GM19035 (cell line): Measurements from ENCODE around the gene ZNF492.
"Not testable (repeated sequence)": the region's sequence is repeated elsewhere in the genome, so short reads cannot be mapped to it uniquely, and the experiment has no call there.

Experiments used
- ATAC-seq: cut with Tn5 transposase; IDR thresholded peaks from one replicate; pipeline ENCODE4 v1.9.1; 2021; ENCODE audit not compliant: unreplicated experiment

ZNF492 gene

GRCh38 chr19:22633706-22634449, at the start of gene ZNF492:
Gene ZNF492, plus strand, starts transcription at chr19:22634324. Its CDS starts 19,076 bp downstream, at chr19:22653400.
- ATAC-seq, result not testable (repeated sequence)

GRCh38 chr19:22595422-22595821, 38.7 kb upstream of the ZNF492 start:
- ATAC-seq, result no peak

GRCh38 chr19:22595918-22596341, 38.2 kb upstream of the ZNF492 start:
- ATAC-seq, result no peak

- no peak for ATAC-seq
Measured at GRCh38 chr19:22600690-22601648, 33.2 kb upstream of the ZNF492 start.

- ATAC-seq, result no peak
Measured at GRCh38 chr19:22601906-22602630, 32.1 kb upstream of the ZNF492 start.

DNA sequence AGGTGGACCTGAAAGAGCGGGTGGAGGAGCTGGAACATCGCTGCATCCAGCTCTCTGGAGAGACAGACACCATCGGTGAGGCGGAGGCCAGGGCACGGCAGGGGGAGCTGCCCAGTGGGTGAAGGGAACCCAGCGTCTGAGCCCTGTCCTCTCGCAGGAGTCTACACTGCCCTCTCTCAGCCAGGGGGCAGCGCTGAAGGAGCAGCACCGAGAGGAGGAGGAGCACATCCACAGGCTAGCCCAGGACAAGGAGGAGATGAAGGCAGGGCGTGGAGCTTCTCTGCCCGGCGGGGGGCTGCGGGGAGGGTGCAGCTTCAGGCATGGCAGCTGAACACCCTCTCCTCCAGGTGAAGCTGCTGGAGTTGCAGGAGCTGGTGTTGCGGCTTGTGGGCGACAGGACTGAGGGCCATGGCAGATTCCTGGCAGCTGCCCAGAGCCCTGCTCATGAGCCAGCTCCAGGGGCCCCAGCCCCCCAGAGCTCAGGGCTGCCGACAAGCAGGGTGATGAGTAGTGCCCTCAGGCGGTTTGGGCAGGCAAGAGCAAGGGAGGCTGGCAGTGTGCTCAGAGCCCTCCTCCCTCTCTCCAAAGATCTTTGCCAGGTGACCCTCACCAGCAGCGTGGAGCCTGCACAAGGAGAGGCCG, 31.4 kb upstream of the ZNF492 start:
- ATAC-seq, result no peak

DNA sequence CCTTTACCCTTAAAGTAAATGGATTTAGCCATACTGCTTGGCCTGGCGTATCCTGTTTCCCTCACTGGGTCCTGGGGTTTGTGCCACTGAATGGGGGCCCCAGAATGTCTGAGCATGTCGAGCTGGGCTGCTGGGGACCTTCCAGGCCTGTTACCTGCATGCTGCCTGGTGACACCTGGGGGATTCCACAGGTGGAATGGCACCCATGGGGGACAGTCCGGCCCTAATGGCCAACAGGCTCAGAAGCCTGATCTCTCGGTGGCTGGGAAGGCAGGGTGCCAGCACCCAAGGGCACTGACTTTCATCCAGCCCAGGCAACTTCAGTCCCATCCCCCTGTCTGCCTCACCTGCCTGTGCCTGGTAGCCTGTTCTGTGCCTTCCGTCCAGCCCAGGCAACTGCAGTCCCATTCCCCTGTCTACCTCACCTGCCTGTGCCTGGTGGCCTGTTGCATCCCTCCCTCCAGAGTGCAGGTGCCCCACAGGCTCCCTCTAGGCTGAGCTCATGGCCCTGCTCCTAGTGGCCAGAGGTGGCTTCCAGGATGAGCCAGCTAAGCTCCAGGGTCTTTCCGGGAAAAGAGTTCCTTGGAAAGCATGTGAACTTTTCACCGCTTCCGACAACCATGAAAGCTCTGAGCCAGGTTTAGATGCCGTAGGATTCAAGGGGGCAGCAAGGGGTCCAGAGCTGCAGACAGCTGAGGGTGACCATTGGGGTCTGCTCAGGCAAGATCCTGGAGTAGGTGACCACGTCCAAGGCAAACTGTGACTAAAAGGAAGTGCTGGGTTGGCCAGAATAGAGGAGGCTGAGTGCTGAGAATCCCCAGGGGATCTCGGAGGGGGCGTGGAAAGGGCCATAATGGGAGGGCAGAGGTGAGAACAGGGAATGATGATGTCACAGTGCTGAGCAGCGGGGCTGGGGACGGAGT, 30.3 kb upstream of the ZNF492 start:
- no peak for ATAC-seq

GRCh38 chr19:22604571-22605274, 29.4 kb upstream of the ZNF492 start:
- no peak for ATAC-seq

DNA sequence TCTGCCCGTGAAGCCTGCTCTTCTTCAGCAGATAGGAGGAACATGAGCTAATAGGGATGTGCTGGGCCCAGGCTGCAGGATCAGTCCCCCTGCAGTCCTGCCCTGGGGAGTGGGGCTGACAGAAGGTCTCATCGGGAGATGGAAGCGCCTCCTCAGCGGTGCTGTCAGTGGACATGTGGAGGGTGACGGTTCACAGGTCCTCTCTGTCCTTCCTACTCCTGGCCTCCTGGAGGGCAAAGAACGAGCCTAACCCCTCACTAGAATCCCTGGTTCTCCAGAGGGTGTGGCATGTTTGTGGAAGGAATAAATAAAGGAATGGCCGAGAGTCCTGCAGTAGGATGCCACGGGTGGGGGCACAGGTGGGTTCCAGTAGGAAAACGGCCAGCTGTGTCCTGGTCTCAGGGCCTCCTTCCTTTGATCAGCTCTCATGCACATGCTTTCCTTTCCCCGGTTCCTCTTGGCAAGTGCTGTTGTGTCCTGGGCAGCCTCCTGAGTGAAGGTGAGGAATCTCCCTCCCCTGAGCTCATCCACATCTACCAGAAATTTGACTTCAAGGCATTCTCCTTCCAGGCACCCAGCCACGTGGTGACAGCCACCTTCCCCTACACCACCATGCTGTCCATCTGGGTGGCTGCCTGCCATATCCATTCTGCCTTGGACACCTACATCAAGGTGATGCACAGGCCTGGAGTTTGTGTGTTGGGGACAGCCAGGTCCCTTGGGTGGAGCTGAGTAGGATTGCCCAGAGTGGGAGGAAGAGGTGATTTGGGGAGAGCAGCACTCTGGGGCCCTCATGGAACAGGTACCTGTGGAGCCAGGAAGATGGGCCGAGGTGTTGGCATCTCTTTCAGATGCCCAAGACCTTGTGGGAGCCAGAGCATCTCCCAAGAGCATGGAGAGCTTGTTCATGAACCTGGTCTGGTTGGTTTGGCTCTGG, 28.6 kb upstream of the ZNF492 start:
- ATAC-seq, result no peak

- no peak for ATAC-seq
Measured at GRCh38 chr19:22606212-22606553, 27.9 kb upstream of the ZNF492 start.

DNA sequence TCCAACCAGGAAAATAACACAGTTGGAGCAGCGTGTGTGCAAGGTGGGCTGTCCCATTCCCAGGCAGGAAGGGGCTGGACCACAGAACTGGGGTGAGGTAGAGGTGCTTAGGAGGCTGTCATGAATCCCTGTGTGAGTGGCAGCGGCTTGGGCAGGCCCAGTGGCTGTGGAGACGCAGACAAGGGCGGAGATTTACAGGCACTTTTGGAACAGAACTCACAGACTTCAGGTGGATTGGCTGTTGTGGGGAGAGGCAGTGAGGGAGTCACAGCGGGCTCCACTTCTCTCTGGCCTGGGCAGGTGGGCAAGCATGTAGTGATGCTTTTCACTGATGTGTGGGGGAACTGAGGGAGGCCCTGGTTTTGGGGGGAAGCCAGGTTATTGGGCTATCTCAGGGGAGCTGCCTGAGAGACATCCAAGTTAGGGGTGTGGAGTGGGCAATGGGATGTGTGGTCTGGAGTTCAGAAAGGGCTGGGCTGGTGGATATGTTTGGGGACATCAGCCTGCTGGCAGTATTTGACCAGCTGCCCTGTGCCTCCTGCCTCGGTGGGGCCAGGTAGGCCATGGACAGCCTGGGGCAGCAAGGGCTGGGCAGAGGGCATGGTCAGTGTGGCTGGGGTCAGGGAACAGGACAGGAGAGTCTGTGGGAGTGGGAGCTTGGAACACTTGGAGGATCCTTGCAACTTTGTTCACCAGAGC, 27.0 kb upstream of the ZNF492 start:
- no peak for ATAC-seq

- ATAC-seq, result no peak
Measured at GRCh38 chr19:22607653-22608430, 26.3 kb upstream of the ZNF492 start.

DNA sequence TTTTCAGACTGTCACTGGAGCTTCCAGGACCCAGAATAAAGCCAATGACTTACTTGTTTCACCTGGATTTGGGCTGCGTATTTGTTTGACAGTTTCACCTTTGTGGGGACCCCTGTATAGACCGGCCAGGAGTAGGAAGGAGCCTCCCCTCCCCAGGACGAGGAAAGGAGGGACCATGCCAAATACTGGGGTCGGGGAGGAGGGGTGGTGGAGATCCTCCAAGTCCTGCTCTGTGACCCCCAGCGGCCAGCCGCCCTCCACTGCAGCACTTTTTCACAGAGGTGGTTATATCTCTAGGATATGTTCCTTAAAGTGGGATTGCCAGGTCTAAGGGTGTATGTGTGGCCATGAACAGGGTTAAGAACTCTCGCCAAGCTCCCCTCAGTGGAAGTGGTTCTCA, 25.7 kb upstream of the ZNF492 start:
- ATAC-seq, result no peak

DNA sequence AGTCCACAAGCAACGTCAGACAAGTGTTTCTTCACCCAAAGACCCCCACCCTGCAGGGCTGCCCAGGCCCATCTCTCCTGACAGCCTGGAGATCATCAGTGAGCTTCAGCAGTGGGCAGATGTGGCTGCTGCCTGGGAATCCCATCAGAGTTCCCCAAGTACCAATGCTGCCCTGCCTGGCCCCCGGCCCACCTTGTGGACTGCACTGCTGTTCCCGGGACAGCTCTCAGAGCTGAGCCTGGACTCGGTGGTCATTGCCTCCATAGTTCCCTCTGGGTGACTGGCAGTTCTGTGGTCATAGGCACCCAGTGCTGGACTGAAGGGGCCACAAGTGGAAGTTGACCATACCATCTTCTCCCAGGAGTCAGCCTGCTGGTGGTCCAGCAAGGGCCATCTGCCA, 24.5 kb upstream of the ZNF492 start:
- ATAC-seq, result no peak

- no peak for ATAC-seq
Measured at GRCh38 chr19:22610121-22610520, 24.0 kb upstream of the ZNF492 start.

DNA sequence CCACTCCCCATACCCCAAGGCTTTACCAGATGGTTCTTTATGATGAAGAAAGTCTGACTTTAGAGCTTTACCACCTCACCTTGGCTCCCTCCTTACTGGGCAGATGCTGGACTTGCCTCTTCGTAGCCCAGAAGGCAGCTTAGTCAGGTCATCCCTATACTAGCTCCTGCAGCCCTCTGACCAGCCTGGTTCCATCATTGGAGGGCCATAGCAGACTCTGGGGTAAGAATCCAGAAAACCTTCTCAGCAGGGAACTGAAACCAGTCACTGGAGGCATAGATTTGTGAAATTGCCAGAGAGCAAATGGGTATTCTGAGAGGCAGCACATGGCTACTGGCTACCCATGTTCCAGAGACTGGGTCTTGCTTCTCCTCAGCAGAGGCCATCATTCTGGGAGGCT, 21.8 kb upstream of the ZNF492 start:
- ATAC-seq, result no peak

DNA sequence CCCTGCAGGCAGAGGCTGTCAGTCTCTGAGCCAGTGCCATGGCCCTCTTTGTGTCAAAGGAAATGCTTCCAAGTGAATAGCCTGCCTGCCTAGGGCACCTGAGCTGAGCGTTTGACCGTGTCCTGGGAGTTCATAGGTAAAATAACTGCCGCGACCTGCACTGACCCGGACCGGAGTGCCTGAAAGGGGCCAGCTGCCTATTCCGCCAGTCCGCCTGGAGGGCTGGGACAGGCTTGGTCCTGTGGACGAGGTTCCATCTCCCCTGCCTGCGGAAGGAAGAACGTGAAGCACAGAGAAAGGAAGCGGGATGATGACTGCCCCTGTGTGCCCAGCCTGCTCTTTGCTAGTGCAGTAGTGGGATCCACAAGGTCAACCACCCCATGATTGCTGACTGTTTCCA, 17.5 kb upstream of the ZNF492 start:
- no peak for ATAC-seq
